Hematopoietic multipotent progenitor cell treated with erythropoietin and hydrocortisone succinate and interleukin-3 and kit ligand, for 15 days (in vitro differentiated cells): Measurements from ENCODE around the gene CD247.

Experiments used
- DNase-seq: peaks from one replicate; pipeline ENCODE4 v3.0.0-alpha.2; 2015; ENCODE audit warnings: low spot score

The CD247 gene

DNA sequence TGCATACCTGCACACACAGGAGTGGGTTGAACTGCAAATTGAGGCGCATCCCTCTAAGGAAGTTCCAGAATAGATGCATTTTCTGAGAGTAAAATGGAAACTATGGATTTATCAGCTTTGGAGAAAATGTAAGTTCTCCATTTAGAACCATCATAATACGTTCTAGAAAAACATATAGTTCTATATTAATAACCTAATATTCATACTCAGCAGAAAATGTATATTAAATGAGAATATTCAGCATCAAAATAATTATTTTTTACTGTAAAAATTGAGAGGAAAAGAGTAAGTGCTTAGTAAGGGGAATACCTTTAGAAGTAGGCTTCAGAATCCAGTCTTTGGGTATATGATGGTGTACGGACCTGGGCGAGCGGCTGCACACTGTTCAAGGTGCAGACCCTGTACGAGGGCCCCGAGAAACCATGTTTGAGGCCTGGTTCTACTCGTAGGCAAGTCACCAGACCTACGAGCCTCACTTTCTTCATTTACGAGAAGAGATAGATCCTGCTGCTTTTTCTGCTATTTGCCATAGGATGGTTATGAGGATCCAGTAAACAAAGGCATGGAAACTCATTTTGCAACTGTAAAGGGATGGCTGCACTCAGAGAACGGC, 6.8 kb downstream of the CD247 start:
- no peak for DNase-seq

DNA sequence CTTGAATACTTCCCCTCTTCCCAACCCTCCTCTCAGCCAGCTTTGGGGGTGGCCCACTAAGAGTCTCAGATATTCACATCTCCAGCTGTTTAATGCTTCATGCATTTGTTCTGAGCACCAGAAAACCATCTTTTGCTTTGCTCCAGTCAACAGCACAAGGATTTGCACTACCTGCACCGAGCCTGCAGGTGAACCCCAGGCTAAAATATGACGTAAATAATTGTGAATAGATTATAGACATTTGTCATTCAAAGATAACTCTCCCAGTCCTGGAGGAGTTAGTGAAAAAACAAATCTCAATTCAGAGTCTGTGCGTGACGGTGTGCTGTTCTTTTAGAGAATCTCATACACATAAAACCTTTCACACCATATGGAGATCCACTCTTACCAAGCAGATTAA, 7.4 kb downstream of the CD247 start:
- DNase-seq: no peak

DNA sequence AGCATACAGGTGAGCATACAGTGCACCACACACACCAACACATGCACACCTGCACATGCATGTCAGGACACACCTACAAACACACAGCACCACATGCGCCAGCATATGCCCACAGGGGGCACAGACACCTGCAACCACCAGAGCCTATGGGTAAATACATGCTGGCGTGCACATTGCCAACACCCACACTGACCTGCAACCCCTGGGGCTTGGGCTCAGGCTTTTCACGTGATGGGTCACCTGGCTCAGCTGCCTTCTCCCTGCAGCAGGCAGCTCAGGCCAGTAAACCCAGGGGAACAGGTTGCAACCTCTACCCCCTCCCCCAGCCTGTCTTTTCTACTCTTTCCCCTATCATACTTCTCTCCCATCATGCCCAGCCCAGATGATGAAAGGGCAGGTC, 8.1 kb downstream of the CD247 start:
- no peak for DNase-seq

DNA sequence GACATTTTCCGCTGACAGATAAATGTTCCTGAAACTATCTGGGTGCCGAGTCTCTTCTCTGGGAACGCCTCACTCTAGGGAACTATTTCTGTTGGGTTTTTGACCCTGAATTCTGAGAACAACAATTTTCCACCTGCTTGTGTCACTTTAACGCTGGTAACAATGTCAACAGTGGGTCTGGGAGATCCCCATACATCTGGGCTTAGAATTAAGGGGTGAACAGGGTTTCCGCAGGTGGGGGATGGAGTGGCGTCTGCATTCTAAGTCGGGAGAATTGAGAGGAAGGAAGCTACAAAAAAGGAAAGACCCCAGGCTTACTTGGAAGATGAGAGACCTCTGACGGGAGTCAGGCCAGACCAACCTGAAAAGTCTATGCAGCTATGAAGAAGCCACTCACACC, 8.7 kb downstream of the CD247 start:
- DNase-seq: no peak

DNA sequence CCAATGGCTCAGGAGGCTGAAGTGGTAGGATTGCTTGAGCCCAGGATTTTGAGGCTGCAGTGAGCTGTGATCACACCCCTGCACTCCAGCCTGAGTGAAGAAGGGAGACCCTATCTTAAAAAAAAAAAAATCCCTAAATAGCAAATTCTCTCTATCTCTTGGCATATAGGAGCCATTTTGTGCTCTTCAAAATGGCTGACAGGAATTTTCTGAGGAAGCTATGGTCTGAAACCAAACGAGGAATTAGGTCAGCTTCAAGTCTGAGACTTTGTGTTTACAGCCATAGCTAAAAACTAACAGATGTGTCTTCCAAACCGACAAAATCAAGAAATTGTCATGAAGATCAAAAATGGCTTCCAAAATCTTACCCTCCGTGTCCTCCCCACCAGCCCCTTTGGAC, 10.6 kb downstream of the CD247 start:
- no peak for DNase-seq

DNA sequence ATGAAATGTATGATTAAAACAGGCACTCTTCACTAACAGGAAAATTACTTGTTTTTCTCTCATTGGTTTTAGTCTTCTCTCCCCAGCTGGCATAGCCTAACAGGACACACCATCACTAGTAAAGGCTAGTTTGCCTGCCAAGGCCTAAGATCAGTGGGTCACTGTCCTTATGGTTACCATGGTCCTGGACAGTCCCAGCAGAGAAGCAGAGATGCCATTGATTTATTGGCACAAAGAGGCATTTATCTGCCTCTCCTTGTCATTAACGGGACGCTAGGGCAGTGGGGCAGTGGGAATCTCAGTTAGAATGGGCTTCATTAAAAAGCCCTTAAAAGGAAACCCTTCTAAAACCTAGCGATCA, 13.9 kb downstream of the CD247 start:
- no peak for DNase-seq

DNA sequence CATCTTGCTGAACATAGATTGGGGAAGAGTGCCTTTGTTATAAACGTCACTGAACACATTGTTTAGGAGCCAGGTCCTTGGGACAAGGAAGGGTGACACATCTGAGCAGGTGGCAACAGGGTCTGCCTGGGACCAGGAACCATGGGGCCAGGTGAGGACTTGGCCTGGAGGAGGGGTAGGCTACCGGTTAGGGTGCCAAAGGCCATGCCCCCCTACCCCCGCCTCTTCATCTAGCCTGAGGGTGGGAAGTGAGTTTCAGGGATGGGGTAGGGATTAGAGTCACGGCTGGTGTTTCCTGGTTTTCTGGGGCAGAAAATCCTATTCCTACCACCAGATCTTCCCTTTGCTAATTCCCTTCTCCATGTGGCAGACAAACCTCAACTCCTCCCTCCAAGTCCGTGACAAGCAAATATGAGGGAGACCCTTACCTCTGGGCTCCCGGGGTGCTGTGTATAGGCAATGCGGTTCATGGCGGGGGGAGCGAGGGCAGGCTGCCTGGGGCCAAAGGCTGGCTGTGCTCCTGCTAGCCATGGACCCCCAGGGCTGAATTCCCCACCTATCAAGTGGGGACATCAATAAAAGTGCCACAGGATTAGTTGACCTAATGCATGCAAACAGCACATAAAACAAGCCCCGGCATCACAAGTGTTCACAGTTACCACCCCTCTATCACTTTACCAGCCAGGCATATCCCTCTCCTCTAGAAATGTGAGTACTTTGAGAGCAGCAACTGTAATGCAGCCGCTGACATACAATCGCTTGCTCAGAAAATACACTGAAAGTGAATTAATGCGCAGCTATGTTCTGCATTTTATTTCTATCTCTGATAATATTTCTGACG, 14.5 kb downstream of the CD247 start:
- no peak for DNase-seq

DNA sequence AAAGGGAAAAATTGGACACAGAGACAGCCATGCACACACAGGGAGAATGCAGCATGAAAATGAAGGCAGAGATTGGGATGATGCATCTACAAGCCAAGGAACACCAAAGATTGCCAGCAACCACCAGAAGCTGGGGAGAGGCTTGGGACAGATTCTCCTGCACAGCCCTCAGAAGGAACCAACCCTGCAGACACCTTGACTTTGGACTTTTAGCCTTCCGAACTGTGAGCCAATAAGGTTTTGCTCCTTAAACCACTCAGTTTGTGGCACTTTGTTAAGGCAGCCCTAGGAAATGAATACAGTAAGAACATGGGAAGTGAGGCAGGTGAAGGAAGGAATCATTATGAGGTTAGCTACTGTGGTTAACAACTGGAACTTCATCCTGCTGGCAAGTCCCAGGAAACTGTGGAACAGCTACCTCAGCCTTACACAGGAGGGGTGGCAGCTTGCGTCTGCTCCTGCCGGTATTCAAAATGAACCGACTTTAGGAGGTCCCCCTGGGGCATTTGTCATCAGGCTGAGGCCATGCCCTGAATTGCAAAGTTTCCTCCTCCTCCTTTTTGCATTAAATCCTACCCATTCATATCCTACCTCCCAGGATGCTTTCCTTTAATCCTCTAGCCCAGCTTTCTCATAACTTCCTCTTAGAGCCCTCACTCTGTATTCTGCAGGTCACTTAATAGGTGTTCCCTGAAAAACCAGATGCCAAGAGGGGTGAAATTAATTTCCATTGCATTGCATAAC, 15.4 kb downstream of the CD247 start:
- DNase-seq: no peak

DNA sequence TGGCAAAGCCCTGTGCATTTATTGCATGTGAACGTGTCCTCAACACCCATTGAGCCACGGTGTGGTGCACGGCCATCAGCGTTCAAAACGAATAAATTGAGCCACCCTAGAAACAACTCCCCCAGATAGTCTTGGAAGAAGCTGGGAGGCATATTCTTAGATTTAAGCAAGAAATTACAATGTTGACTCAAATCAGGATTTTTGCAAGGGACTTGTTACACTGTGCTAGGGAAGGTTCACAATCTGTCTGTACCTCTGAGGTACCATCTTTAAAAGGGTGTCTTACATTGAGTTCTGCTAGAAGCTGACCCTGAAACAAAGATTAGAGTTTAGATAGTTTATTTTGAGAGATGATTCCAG, 16.2 kb downstream of the CD247 start:
- DNase-seq: no peak

DNA sequence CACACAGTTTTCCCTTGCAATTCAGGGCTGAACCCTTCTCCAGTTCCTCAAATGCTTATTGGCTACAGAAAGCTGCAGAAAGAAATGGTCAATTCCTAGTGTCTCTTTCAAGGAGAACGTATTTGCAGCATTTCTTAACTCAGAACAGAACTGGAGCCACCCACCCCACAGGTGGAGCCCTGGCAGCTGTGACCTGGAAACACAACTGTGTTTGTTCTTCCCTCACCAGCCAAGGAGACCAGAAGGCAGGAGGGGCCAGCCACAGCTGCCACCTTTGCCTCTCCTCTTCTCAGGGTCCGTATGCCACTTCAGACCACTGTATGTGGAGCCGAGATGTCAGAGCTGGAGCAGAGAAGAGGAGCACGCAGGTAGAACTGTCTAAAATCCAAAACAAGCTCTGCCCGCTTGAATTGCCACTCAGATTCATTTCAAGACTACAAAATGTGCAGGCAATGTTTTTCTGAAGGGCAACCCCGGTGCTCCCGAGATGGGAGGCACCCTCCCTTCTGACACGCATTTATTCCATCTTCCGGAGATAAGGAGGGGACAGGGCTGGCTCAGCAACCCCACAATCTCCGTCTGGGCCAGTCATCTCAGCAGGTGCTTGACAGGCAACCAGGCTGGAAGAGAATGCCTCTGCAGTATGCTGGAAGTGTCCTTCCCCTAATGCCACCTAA, 16.7 kb downstream of the CD247 start:
- DNase-seq: no peak

DNA sequence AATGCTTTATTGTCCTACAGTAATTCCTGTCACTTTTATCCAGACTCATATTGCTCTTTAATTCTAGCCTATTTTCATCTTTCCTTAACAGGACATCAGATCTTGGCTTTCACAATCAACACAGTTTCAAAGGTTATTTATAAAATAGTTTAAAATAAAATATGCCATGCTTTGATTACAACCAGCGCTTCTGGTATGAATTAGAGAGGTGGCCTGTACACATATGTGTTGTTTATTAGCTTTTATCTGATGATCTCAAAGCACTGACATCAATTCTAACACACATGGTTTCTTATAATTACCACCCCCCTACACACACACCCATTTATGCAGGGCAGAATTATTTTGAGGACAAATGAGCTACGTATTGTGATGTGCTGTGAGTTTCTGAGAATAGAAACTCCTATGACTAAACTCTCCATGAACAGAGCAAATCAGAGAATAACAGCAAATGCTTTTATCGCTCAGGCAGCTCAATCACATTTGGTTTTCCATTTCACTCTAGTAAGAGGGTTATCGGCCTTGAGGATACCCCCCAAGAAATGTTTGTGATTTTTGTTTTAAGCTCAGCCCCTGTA, 18.0 kb downstream of the CD247 start:
- DNase-seq: no peak

DNA sequence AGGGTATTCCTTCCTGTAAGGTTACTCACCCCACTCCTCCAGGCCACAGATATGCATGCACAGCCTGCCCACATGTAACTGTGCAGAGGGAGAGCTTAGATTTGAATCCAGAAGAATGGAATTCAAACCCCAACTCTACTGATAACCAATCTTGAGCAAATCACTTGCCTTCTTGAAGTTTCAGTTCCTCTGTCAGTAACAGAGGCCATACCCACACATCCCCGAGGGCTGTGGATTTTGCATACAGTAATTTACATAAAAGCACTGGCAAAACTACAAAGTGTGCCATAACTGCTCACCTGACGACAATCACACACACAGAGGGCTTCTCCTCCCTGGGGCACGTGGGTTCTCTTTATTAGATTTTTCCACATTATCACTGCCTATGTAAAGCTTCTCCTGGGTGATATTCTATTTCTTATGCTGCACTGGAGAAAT, 18.6 kb downstream of the CD247 start:
- DNase-seq: no peak

DNA sequence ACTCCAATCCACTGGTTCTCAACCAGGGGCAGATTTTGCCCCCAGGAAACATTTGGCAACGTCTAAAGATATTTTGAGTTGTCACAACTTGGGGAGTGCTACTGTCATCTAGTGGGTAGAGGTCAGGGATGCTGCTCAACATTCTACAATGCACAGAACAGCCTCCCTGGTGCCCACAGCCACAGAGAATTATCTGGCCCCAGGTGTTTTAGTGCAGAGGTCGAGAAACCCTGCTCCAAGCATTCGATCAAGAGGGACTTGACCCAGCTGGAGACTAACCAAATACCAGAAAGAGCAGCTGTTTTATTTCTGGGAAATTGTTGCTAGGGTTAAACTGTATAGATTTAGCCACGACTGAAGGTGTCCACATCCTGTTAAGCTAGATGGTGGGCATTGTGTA, 19.2 kb downstream of the CD247 start:
- no peak for DNase-seq

DNA sequence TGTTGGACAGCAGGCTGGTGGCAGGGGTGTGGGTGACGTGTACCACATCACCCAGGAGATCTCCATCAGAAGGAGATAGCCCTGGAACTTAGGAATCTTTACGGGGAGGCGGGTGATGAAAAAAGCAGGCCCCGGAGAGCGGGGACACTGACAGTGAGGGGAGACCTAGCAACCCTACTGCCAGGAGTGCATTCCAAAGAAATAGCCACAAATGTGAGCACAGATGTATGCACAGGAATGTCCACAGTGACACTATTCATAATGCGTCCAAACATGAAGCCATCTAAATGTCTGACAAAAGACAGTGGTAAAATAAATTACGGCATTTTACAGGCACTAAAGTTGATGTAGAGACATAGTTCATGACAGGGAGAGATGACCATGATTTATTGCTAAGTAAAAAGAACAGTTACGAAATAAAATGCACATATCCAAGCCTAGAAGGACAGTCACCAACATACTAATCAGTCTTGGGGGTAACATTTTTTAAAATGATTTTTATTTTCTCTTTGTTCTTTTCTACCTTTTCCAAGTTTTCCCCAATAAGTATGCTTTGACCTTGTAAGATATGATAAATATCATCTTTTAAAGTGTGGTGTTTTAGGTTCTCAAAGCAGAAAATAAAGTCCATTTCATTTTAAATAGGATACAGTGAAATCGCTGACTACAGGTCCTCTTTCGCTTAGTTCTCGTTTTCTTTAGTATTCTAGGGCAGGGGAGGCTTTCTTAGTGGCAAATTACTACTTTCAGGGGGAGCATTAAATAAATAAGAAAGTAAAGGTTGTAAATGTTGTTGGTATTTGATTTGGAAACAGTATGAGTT, 21.3 kb downstream of the CD247 start:
- no peak for DNase-seq

DNA sequence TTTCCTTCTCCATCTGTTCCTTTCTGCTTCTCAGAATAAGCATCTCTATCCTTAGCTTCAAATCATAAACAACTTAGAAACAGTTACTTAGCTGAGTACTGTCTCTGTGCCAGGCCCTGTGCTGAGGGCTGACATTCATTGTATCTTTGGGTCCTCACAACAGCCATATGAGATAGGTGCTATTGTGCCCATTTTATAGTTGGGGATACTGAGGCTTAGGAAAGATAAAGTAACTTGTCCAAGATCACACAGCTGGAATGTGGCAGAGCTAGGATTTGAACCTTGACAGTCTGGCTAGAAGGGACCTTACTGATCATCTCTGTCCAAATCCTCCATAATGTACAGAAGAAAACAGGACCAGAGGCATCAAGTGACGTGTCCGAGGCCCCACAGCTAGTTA, 25.0 kb downstream of the CD247 start:
- DNase-seq: no peak

DNA sequence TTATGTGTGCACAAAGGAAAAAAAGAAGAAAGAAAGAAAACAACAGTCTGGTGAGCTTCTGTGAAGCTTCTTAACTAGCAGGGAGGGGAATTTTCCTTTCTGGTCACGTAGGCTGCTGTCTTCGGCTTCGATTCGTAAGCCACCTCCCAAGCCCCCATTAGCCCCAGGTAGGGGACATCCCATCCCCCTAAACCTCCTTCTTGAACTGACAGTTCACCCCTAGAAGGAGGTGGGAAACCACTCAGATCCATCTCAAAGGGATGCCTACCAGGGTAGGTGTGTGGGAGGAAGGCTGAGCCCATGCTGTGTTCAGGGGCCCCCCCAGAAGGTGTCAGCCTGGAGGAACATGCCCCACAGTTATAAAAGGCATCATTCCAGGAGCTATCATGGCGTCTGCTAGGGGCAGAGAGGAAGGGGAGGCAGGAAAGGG, 25.8 kb downstream of the CD247 start:
- DNase-seq: no peak

DNA sequence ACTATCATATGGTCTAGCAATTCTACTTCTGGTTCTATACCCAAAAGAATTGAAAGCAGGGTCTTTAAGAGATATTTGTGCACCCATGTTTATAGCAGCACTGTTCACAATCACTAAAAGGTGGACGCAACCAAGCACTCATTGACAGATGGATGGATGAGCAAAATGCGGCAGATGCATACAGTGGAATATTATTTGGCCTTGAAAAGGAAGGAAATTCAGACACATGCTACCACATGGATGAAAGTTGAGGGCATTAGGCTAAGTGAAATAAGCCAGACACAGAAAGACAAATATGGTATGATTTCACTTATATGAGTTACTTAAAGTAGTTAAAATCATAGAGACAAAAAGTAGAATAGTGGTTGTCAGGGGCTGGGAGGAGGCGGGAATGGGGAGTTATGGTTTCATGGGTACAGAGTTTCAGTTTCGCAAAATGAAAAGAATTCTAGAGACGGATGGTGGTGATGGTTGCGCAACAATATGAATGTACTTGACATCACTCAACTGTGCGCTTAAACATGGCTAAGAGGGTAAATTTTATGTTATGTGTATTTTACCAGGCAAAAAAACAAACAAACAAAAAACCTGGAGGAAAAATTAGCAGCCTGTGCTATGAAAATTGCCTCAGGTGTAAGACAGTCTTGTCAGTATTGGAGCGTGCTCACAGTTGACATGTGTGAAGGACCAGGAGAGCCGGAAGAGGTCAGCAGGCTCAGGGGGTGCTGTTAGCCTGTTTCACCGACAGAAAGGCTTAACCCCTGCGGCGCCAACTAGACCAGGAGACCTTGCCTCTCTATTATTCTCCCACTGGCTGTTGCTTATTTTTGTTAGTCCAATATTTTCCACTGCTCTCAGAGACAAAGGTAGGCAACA, 26.5 kb downstream of the CD247 start:
- no peak for DNase-seq

DNA sequence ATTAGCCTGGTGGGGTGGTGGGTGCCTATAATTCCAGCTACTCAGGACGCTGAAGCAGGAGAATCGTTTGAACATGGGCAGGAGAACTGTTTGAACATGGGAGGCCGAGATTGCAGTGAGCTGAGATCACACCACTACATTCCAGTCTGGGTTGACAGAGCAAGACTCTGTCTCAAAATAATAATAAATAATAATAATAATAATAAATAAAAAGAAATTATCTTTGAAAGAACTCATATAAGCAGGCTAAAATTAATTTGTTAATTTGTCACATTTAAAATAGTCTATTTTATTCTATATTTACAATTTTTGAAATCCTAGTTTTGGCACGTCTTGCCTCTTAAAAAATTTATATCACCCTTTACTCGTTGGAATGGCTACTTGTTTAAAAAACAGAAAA, 27.6 kb downstream of the CD247 start:
- DNase-seq: no peak

DNA sequence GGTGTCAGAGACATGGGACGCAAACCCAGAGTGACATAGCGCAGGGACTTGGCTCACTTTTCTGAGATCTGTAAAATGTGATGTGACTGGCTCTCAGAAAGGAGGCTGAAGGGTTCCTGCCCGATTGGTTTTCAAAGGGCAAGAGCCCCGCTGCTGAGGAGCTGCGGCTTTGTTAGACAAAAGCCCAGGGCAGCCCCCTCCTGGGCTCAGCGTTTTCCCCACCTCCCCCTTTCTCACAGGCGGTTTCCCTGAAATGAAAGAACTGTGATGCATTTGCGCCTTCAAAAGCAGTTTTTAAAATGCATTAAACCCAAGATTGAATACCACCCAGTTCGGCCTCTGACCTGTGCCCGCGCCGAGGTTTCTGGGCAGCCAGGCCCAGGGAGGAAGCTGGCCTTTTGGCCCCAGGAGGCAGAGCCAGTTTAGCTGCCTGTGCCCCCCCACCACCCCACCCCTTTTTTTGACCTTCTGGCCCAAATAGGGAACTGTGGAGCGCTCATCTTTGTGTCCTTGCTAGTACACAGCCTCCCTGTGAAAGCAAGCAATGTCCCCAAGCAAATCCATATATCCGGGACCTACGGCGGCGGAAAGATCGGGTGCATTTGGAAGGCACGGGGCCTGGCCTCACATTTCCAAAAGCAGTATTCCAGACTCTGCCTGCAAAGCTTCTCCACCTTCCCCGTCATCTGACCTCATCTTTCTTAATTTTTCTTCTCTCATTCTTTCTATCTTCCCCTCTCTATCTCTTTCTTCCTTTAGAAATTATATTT, 28.6 kb downstream of the CD247 start:
- no peak for DNase-seq

DNA sequence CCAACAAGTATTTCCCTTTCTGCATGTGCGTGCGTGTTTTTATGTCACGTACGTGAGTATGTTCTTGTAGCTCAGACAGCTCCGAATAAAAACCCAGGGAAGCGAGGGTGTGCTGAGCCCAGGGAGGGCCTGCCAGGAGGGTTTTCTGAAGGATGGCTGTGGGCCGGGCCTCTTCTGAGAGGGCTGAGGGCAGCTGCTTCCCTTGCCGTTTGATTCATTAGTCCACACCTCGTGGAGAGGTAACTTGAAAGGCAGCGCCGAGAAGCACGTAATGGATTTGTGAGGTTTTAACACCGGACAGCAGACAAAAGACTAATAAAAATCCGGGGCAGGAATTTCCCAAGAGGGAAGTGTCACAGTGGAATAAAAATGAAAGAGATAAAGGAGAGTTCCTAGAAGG, 29.5 kb downstream of the CD247 start:
- DNase-seq: no peak
